ENCODE data around the gene RAET1L. TPM values are rescaled to one million over a fixed set of nuclear protein-coding genes. Genes with fewer than 3 reads are reported as not detected.
"Not testable (repeated sequence)": the region's sequence is repeated elsewhere in the genome, so short reads cannot be mapped to it uniquely, and the experiment has no call there.

RAET1L gene
- total and polyA plus RNA-seq, 5 experiments from 2014 or later = not detected

GRCh38 chr6:149978610-149979009 is 46.7 kb downstream of the RAET1L start:
- POLR2A ChIA-PET = no interaction called here
- no peak for ATAC-seq
- DNase-seq = no peak
- Mint-ChIP-seq H3K27ac (no peak overlapping the region), H3K36me3 (no peaks in the 10 kb centered on the region), H3K4me1 (peaks cover 0 to 2% (median 0%) of the 10 kb centered on the region in 4 donors), H3K9me3 (peaks cover 0 to 4% (median 0%) of the 10 kb centered on the region in 9 donors), H3K27me3 (peaks cover 63 to 100% (median 72%) of the 10 kb centered on the region in 5 donors), H3K4me3 (no peak overlapping the region)

GRCh38 chr6:149977221-149977620 is 48.1 kb downstream of the RAET1L start:
- Mint-ChIP-seq H3K4me1 (peaks cover 0 to 2% (median 0%) of the 10 kb centered on the region in 4 donors), H3K27ac (no peak overlapping the region), H3K9me3 (peaks cover 0 to 2% (median 0%) of the 10 kb centered on the region in 9 donors), H3K27me3 (peaks cover 58 to 95% (median 73%) of the 10 kb centered on the region in 5 donors), H3K4me3 (no peak overlapping the region), H3K36me3 (no peaks in the 10 kb centered on the region)
- DNase-seq (no peak), ATAC-seq (no peak)
- POLR2A ChIA-PET = no interaction called here

DNA sequence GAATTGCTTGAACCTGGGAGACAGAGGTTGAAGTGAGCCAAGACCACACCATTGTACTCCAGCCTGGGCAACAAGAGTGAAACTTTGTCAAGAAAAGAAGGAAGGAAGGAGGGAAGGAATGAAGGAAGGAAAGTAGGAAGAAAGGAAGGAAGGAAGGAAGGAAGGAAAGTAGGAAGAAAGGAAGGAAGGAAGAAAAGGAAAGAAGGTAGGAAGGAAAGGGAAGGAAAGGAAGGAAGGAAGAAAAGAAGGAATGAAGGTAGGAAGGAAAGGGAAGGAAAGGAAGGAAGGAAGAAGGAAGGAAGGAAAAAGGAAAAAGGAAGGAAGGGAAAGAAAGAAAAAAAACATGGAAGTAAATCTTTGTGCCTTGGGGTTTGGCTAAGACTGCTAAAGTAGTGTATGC is 49.9 kb downstream of the RAET1L start:
- H3K9me3 Mint-ChIP-seq = peaks cover 0 to 2% (median 0%) of the 10 kb centered on the region in 9 donors
- H3K36me3 Mint-ChIP-seq = no peaks in the 10 kb centered on the region
- POLR2A ChIA-PET = no interaction called here
- no peak for DNase-seq
- no peak for ATAC-seq
- peaks cover 0 to 2% (median 0%) of the 10 kb centered on the region in 4 donors for H3K4me1 Mint-ChIP-seq
- peaks cover 48 to 87% (median 72%) of the 10 kb centered on the region in 5 donors for H3K27me3 Mint-ChIP-seq
- no peak overlapping the region for H3K4me3 Mint-ChIP-seq
- H3K27ac Mint-ChIP-seq = peak overlapping the region in 1 of 10 donors; percentile 68

GRCh38 chr6:149974825-149975224 is 50.5 kb downstream of the RAET1L start:
- H3K9me3 Mint-ChIP-seq = no peaks in the 10 kb centered on the region
- no peaks in the 10 kb centered on the region for H3K36me3 Mint-ChIP-seq
- H3K4me3 Mint-ChIP-seq = no peak overlapping the region
- peaks cover 50 to 87% (median 75%) of the 10 kb centered on the region in 5 donors for H3K27me3 Mint-ChIP-seq
- no peak overlapping the region for H3K27ac Mint-ChIP-seq
- peak in 1 of 2 donors; percentile 29 for ATAC-seq
- no peak for DNase-seq
- H3K4me1 Mint-ChIP-seq = peaks cover 0 to 2% (median 0%) of the 10 kb centered on the region in 4 donors
- POLR2A ChIA-PET = no interaction called here

- DNase-seq, H3K4me3 Mint-ChIP-seq, H3K36me3 Mint-ChIP-seq, H3K9me3 Mint-ChIP-seq, H3K4me1 Mint-ChIP-seq, POLR2A ChIA-PET, H3K27ac Mint-ChIP-seq: not testable (repeated sequence)
- ATAC-seq = peak in 1 of 2 donors; percentile 35
- H3K27me3 Mint-ChIP-seq = peaks cover 51 to 87% (median 76%) of the 10 kb centered on the region in 5 donors
Observed at GRCh38 chr6:149974394-149974793, 50.9 kb downstream of the RAET1L start.

GRCh38 chr6:149969635-149970034 is 55.7 kb downstream of the RAET1L start:
- peaks cover 51 to 83% (median 75%) of the 10 kb centered on the region in 5 donors for H3K27me3 Mint-ChIP-seq
- peaks cover 0 to 2% (median 2%) of the 10 kb centered on the region in 3 donors for H3K36me3 Mint-ChIP-seq
- no peaks in the 10 kb centered on the region for H3K9me3 Mint-ChIP-seq
- H3K4me1 Mint-ChIP-seq = peaks cover 7 to 13% (median 12%) of the 10 kb centered on the region in 4 donors
- no peak overlapping the region for H3K4me3 Mint-ChIP-seq
- POLR2A ChIA-PET = no interaction called here
- ATAC-seq (no peak), DNase-seq (no peak)
- peak overlapping the region in 1 of 10 donors; percentile 37 for H3K27ac Mint-ChIP-seq

GRCh38 chr6:149968909-149969308 is 56.4 kb downstream of the RAET1L start:
- H3K36me3 Mint-ChIP-seq, H3K4me3 Mint-ChIP-seq, DNase-seq, H3K9me3 Mint-ChIP-seq, POLR2A ChIA-PET, ATAC-seq: not testable (repeated sequence)
- peaks cover 51 to 83% (median 74%) of the 10 kb centered on the region in 5 donors for H3K27me3 Mint-ChIP-seq
- peaks cover 11 to 21% (median 19%) of the 10 kb centered on the region in 4 donors for H3K4me1 Mint-ChIP-seq
- peak overlapping the region in 1 of 10 donors; percentile 7 for H3K27ac Mint-ChIP-seq

Other genes starting within 250 kb of the RAET1L start
- 1 to 10 TPM; 1.4 to 1.8 TPM for gene LRP11, start 161.2 kb downstream of the RAET1L start, total RNA-seq
- under 1 TPM; 0.33 to 0.43 (median 0.37) TPM for gene LRP11, start 161.2 kb downstream of the RAET1L start, polyA plus RNA-seq
- not detected for gene RAET1E, start 127.4 kb downstream of the RAET1L start, total RNA-seq
- gene RAET1E, start 127.4 kb downstream of the RAET1L start, polyA plus RNA-seq = not detected
- not detected for gene RAET1G, start 102.4 kb downstream of the RAET1L start, total RNA-seq
- gene RAET1G, start 102.4 kb downstream of the RAET1L start, polyA plus RNA-seq = not detected
- gene ULBP2, start 83.5 kb downstream of the RAET1L start, total RNA-seq = not detected
- under 1 TPM in 2 of 3 donors, not detected in 1; 0.37 to 0.41 TPM for gene ULBP2, start 83.5 kb downstream of the RAET1L start, polyA plus RNA-seq
- gene ULBP1, start 61.6 kb downstream of the RAET1L start, total RNA-seq = under 1 TPM in 1 of 2 experiments, not detected in 1; 0.16 TPM
- not detected for gene ULBP1, start 61.6 kb downstream of the RAET1L start, polyA plus RNA-seq
- under 1 TPM in 1 of 2 experiments, not detected in 1; 0.93 TPM for gene ULBP3, start 43.6 kb upstream of the RAET1L start, total RNA-seq
- 1 to 10 TPM in 1 of 3 donors, under 1 TPM in 1, not detected in 1; 0.40 to 1.3 TPM for gene ULBP3, start 43.6 kb upstream of the RAET1L start, polyA plus RNA-seq
- gene PPP1R14C, start 117.5 kb upstream of the RAET1L start, total RNA-seq = not detected
- gene PPP1R14C, start 117.5 kb upstream of the RAET1L start, polyA plus RNA-seq = under 1 TPM in 1 of 3 donors, not detected in 2; 0.24 TPM

Measured in naive thymus-derived CD8-positive, alpha-beta T cell (primary cell).